Nephron progenitor cell (in vitro differentiated cells): ENCODE results near the gene RPS3A.

ENCODE experiments used
- DNase-seq: peaks from one replicate; pipeline ENCODE4 v3.0.0; 2021
- H3K27ac Mint-ChIP-seq: 2 replicates; pipeline ENCODE4 v1.8.0; 2021; ENCODE audit warnings: mild to moderate bottlenecking, moderate library complexity, mixed read lengths
- H3K27me3 Mint-ChIP-seq: 2 replicates; pipeline ENCODE4 v1.8.0; 2021; ENCODE audit warnings: mild to moderate bottlenecking, low read depth, mixed read lengths; ENCODE audit not compliant: poor library complexity
- H3K36me3 Mint-ChIP-seq: 2 replicates; pipeline ENCODE4 v1.8.0; 2021; ENCODE audit warnings: low read depth, mixed read lengths
- H3K4me1 Mint-ChIP-seq: 2 replicates; pipeline ENCODE4 v1.8.0; 2021; ENCODE audit warnings: mixed read lengths
- H3K4me3 Mint-ChIP-seq: 2 replicates; pipeline ENCODE4 v1.8.0; 2021; ENCODE audit warnings: mild to moderate bottlenecking, moderate library complexity, mixed read lengths
- H3K9me3 Mint-ChIP-seq: 2 replicates; pipeline ENCODE4 v1.8.0; 2021; ENCODE audit warnings: mild to moderate bottlenecking, moderate library complexity, mixed read lengths
- CTCF ChIP-seq: fragments of 200-600 bp; sonication (generic); IDR thresholded peaks from 2 replicates; pipeline ENCODE4 v1.5.0; 2021; ENCODE audit warnings: antibody characterized with exemption

Gene RPS3A

GRCh38 chr4:151087467-151087866 is 12.0 kb upstream of the RPS3A start:
- H3K4me3 Mint-ChIP-seq, result no peak overlapping the region
- peaks cover 14% of the 10 kb centered on the region for H3K4me1 Mint-ChIP-seq
- H3K9me3 Mint-ChIP-seq, result no peaks in the 10 kb centered on the region
- no peaks in the 10 kb centered on the region for H3K36me3 Mint-ChIP-seq
- peak overlapping the region; percentile 31 for H3K27ac Mint-ChIP-seq
- no peak for TF ChIP-seq CTCF
- DNase-seq, result no peak
- peaks cover 3% of the 10 kb centered on the region for H3K27me3 Mint-ChIP-seq

- H3K4me1 Mint-ChIP-seq, result peaks cover 14% of the 10 kb centered on the region
- peaks cover 3% of the 10 kb centered on the region for H3K27me3 Mint-ChIP-seq
- H3K36me3 Mint-ChIP-seq, result no peaks in the 10 kb centered on the region
- no peak for DNase-seq
- no peaks in the 10 kb centered on the region for H3K9me3 Mint-ChIP-seq
- H3K27ac Mint-ChIP-seq, result no peak overlapping the region
- H3K4me3 Mint-ChIP-seq, result no peak overlapping the region
- TF ChIP-seq CTCF, result no peak
Measured at GRCh38 chr4:151091047-151091446, 8.4 kb upstream of the RPS3A start.

- Mint-ChIP-seq H3K9me3 (no peaks in the 10 kb centered on the region), H3K4me3 (no peak overlapping the region), H3K27me3 (peaks cover 5% of the 10 kb centered on the region), H3K27ac (no peak overlapping the region), H3K36me3 (no peaks in the 10 kb centered on the region), H3K4me1 (peaks cover 6% of the 10 kb centered on the region)
- DNase-seq, result no peak
- no peak for TF ChIP-seq CTCF
Measured at GRCh38 chr4:151092488-151092887, 6.9 kb upstream of the RPS3A start.

- H3K9me3 Mint-ChIP-seq, result no peaks in the 10 kb centered on the region
- H3K27ac Mint-ChIP-seq, result no peak overlapping the region
Measured at GRCh38 chr4:151093203-151093602, 6.2 kb upstream of the RPS3A start.

GRCh38 chr4:151094290-151094751 is 5.1 kb upstream of the RPS3A start:
- Mint-ChIP-seq H3K9me3 (no peaks in the 10 kb centered on the region), H3K27ac (no peak overlapping the region)
- no peak for TF ChIP-seq CTCF

More at GRCh38 chr4:151093203-151093602, 6.2 kb upstream of the RPS3A start:
- H3K36me3 Mint-ChIP-seq, result no peaks in the 10 kb centered on the region
- no peak for TF ChIP-seq CTCF
- H3K27me3 Mint-ChIP-seq, result peaks cover 10% of the 10 kb centered on the region
- no peak for DNase-seq
- no peaks in the 10 kb centered on the region for H3K4me1 Mint-ChIP-seq
- no peak overlapping the region for H3K4me3 Mint-ChIP-seq

GRCh38 chr4:151095142-151095541 is 4.3 kb upstream of the RPS3A start:
- Mint-ChIP-seq H3K4me1 (peaks cover 3% of the 10 kb centered on the region), H3K9me3 (no peaks in the 10 kb centered on the region), H3K27me3 (peaks cover 10% of the 10 kb centered on the region), H3K4me3 (no peak overlapping the region), H3K36me3 (peaks cover 3% of the 10 kb centered on the region), H3K27ac (no peak overlapping the region)
- no peak for DNase-seq
- TF ChIP-seq CTCF, result no peak

More at GRCh38 chr4:151094290-151094751, 5.1 kb upstream of the RPS3A start:
- H3K27me3 Mint-ChIP-seq, result peaks cover 10% of the 10 kb centered on the region
- no peak overlapping the region for H3K4me3 Mint-ChIP-seq
- H3K4me1 Mint-ChIP-seq, result no peaks in the 10 kb centered on the region
- H3K36me3 Mint-ChIP-seq, result no peaks in the 10 kb centered on the region
- DNase-seq, result no peak
